GM23338 (cell line): ENCODE results near the gene SHB. TPM values are rescaled to one million over a fixed set of nuclear protein-coding genes. Genes with fewer than 3 reads are reported as not detected.

Experiments used
- CREB1 ChIP-seq: fragments of 250-450 bp; sonication (Bioruptor Pico); IDR thresholded peaks from 2 replicates; pipeline ENCODE4 v1.5.0; 2020; ENCODE audit warnings: low read depth, mild to moderate bottlenecking, moderate library complexity
- EZH2 ChIP-seq: fragments of 200-600 bp; sonication (generic); IDR thresholded peaks from one replicate; pipeline ENCODE4 v1.8.0; 2017; ENCODE audit warnings: antibody characterized with exemption, mild to moderate bottlenecking, low read depth; ENCODE audit not compliant: unreplicated experiment
- EZH2phosphoT487 ChIP-seq: fragments of 200-600 bp; sonication (generic); IDR thresholded peaks from one replicate; pipeline ENCODE4 v1.8.1; 2018; ENCODE audit warnings: antibody characterized with exemption; ENCODE audit not compliant: unreplicated experiment
- JUNB ChIP-seq: IDR thresholded peaks from one replicate; pipeline ENCODE4 v1.6.1; 2016; ENCODE audit warnings: antibody characterized with exemption; ENCODE audit not compliant: unreplicated experiment
- NANOG ChIP-seq: IDR thresholded peaks from 2 replicates; pipeline ENCODE4 v1.6.1; 2016; ENCODE audit warnings: antibody characterized with exemption, borderline replicate concordance
- POLR2AphosphoS5 ChIP-seq: IDR thresholded peaks from 2 replicates; pipeline ENCODE4 v1.6.1; 2016; ENCODE audit warnings: antibody characterized with exemption, low read depth
- ZNF114 ChIP-seq: fragments of 250-450 bp; sonication (Bioruptor Pico); IDR thresholded peaks from 2 replicates; pipeline ENCODE4 v1.5.0; 2020; ENCODE audit warnings: mild to moderate bottlenecking, moderate library complexity
- polyA plus RNA-seq: library from polyadenylated mRNA; unstranded; fragments of >200 nt; fragmentation: Nextera tagmentation; extraction: Ambion mirVana; gene quantifications from 2 replicates; pipeline ENCODE4 v1.2.1, GENCODE V29; 2016
- total RNA-seq: library from RNA; depleted of rRNA; stranded (reverse); fragments of >200 nt; shearing (Covaris generic); gene quantifications from 2 replicates; pipeline ENCODE4 v1.2.3, GENCODE V29; 2014
- TF ChIP-seq, protein P1 (sequence below), 2 experiments: fragments of 200-600 bp in 1 of 2; sonication (generic) in 1 of 2; conservative IDR thresholded peaks; 2 replicates each; pipeline versions ENCODE4 v1.5.1 to v1.6.1; 2016 to 2017; ENCODE audit warnings: antibody characterized with exemption in 2 of 2, low read depth in 2 of 2, mild to moderate bottlenecking in 2 of 2, moderate library complexity in 1 of 2
- TF ChIP-seq, protein P2 (sequence below): IDR thresholded peaks from 2 replicates; pipeline ENCODE4 v1.6.1; 2016; ENCODE audit warnings: antibody characterized with exemption
- TF ChIP-seq, protein P3 (sequence below): IDR thresholded peaks from one replicate; pipeline ENCODE4 v1.6.1; 2018; ENCODE audit warnings: antibody characterized with exemption; ENCODE audit not compliant: unreplicated experiment

The SHB gene
- total and polyA plus RNA-seq, 2 experiments from 2014 or later: 1.5 to 14.0 TPM

DNA sequence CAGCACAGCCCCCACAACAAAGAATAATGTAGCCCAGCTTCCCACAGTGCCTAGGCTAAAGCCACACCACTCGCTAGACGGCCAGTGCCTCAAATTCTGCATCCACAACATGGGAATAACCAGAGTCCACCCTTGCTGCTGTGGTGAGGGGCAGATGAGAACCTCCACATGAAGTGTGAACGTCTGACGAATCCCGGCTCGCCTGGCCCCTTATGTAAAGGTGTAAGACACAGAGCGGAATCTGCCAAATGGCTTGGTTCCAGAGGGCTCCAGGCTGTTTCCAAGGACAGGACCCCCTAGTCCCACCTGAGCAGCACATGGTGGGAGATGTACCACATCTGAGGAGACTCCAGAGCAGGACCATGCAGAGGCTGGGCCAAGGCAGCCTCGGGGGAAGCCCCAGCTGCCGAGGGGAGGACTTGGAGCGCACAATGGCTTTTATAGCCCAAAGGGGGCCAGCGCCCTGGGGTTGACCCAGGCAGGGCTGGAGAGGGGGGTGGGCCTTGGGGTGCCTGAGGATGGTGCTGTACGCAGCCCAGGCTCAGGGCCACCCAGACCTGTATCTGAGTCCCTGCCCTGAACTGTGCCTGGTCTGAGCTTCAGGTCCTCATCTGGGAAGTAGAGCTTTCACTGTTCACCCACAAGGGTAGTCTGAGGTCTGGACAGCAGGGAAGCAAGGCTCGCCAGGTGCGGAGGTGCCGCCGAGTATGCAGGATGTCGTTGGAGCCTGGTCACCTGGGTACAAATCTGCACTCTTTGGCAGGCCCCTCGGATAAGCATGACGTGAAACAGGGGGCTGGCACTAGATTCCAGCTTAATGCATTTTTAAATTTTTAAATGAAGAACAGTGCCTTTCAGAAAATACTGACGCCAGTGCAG, 140.2 kb downstream of the SHB start (continued):
- TF ChIP-seq, protein P1, sequence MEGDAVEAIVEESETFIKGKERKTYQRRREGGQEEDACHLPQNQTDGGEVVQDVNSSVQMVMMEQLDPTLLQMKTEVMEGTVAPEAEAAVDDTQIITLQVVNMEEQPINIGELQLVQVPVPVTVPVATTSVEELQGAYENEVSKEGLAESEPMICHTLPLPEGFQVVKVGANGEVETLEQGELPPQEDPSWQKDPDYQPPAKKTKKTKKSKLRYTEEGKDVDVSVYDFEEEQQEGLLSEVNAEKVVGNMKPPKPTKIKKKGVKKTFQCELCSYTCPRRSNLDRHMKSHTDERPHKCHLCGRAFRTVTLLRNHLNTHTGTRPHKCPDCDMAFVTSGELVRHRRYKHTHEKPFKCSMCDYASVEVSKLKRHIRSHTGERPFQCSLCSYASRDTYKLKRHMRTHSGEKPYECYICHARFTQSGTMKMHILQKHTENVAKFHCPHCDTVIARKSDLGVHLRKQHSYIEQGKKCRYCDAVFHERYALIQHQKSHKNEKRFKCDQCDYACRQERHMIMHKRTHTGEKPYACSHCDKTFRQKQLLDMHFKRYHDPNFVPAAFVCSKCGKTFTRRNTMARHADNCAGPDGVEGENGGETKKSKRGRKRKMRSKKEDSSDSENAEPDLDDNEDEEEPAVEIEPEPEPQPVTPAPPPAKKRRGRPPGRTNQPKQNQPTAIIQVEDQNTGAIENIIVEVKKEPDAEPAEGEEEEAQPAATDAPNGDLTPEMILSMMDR (conservative IDR thresholded peaks at IDR 0.05; ENCODE audit: low read depth in 2 of 2): no peak
- TF ChIP-seq, protein P2, sequence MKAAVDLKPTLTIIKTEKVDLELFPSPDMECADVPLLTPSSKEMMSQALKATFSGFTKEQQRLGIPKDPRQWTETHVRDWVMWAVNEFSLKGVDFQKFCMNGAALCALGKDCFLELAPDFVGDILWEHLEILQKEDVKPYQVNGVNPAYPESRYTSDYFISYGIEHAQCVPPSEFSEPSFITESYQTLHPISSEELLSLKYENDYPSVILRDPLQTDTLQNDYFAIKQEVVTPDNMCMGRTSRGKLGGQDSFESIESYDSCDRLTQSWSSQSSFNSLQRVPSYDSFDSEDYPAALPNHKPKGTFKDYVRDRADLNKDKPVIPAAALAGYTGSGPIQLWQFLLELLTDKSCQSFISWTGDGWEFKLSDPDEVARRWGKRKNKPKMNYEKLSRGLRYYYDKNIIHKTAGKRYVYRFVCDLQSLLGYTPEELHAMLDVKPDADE: no peak
- TF ChIP-seq ZNF114 (CRISPR knock-in tag): no peak
- TF ChIP-seq NANOG: no peak
- TF ChIP-seq, protein P3, sequence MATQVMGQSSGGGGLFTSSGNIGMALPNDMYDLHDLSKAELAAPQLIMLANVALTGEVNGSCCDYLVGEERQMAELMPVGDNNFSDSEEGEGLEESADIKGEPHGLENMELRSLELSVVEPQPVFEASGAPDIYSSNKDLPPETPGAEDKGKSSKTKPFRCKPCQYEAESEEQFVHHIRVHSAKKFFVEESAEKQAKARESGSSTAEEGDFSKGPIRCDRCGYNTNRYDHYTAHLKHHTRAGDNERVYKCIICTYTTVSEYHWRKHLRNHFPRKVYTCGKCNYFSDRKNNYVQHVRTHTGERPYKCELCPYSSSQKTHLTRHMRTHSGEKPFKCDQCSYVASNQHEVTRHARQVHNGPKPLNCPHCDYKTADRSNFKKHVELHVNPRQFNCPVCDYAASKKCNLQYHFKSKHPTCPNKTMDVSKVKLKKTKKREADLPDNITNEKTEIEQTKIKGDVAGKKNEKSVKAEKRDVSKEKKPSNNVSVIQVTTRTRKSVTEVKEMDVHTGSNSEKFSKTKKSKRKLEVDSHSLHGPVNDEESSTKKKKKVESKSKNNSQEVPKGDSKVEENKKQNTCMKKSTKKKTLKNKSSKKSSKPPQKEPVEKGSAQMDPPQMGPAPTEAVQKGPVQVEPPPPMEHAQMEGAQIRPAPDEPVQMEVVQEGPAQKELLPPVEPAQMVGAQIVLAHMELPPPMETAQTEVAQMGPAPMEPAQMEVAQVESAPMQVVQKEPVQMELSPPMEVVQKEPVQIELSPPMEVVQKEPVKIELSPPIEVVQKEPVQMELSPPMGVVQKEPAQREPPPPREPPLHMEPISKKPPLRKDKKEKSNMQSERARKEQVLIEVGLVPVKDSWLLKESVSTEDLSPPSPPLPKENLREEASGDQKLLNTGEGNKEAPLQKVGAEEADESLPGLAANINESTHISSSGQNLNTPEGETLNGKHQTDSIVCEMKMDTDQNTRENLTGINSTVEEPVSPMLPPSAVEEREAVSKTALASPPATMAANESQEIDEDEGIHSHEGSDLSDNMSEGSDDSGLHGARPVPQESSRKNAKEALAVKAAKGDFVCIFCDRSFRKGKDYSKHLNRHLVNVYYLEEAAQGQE: no peak
- TF ChIP-seq EZH2: no peak
- no peak for TF ChIP-seq JUNB
- TF ChIP-seq CREB1 (CRISPR knock-in tag): no peak
- TF ChIP-seq EZH2phosphoT487: no peak
- no peak for TF ChIP-seq POLR2AphosphoS5
